SK-N-SH (cell line): ENCODE data around the gene DLG1. TPM values are rescaled to one million over a fixed set of nuclear protein-coding genes. Genes with fewer than 3 reads are reported as not detected.

Source experiments
- CTCF ChIA-PET: fragments of 300-600, 350-600 bp; formaldehyde crosslinking; extraction: SDS; loops from one replicate; lab custom pipeline; 2021; lab: Yijun Ruan, JAX
- POLR2A ChIA-PET: fragments of 350-600 bp; sonication (Branson Sonifier 250); formaldehyde crosslinking; extraction: SDS; loops from one replicate; lab custom pipeline; 2020; ENCODE audit warnings: antibody characterized with exemption, inconsistent platforms; lab: Yijun Ruan, JAX
- DNase-seq: peaks from one replicate; pipeline ENCODE4 v3.0.0; 2012
- H2AFZ ChIP-seq: fragments of 200-600 bp; sonication (generic); 2 replicates; pipeline ENCODE4 v1.8.1; 2016; ENCODE audit warnings: antibody characterized with exemption, mild to moderate bottlenecking, low read depth
- H3F3A ChIP-seq: fragments of 200-600 bp; sonication (generic); replicated peaks from 2 replicates; pipeline ENCODE3; 2016; ENCODE audit warnings: antibody characterized with exemption, mild to moderate bottlenecking; ENCODE audit not compliant: insufficient read depth
- H3K27ac ChIP-seq, 2 experiments: fragments of 200-500 bp in 1 of 2; fragments of 200-600 bp in 1 of 2; sonication (Bioruptor generic) in 1 of 2; sonication (generic), shearing (Covaris generic) in 1 of 2; 2 replicates each; pipeline versions ENCODE4 v1.5.1 to v1.6.1; 2014 to 2016; ENCODE audit warnings: low read depth in 2 of 2, inconsistent platforms in 1 of 2, low read length in 1 of 2, mild to moderate bottlenecking in 1 of 2, mixed read lengths in 1 of 2
- H3K27me3 ChIP-seq: fragments of 200-600 bp; sonication (generic), shearing (Covaris generic); 2 replicates; pipeline ENCODE4 v1.6.1; 2016; ENCODE audit warnings: mixed run types; ENCODE audit not compliant: insufficient read depth
- H3K36me3 ChIP-seq, 2 experiments: fragments of 200-500 bp in 1 of 2; fragments of 200-600 bp in 1 of 2; sonication (Bioruptor generic) in 1 of 2; sonication (generic) in 1 of 2; replicated peaks in 1 of 2; 2 replicates each; pipeline versions ENCODE3 to v1.5.1; 2014 to 2016; ENCODE audit warnings: low read length in 1 of 2, mild to moderate bottlenecking in 1 of 2; ENCODE audit not compliant: insufficient read depth in 2 of 2, control insufficient read depth in 1 of 2
- H3K4me1 ChIP-seq, 2 experiments: fragments of 200-500 bp in 1 of 2; fragments of 200-600 bp in 1 of 2; sonication (Bioruptor generic) in 1 of 2; sonication (generic), shearing (Covaris generic) in 1 of 2; 2 replicates each; pipeline versions ENCODE4 v1.5.1 to v1.6.1; 2014 to 2016; ENCODE audit warnings: low read depth in 1 of 2, low read length in 1 of 2, mixed run types in 1 of 2; ENCODE audit not compliant: insufficient read depth in 2 of 2, control insufficient read depth in 1 of 2
- H3K4me2 ChIP-seq: fragments of 200-600 bp; sonication (generic), shearing (Covaris generic); 2 replicates; pipeline ENCODE4 v1.6.1; 2017; ENCODE audit warnings: mixed run types
- H3K4me3 ChIP-seq, 2 experiments: fragments of 200-500 bp in 1 of 2; fragments of 200-600 bp in 1 of 2; sonication (Bioruptor generic) in 1 of 2; sonication (generic), shearing (Covaris generic) in 1 of 2; 2 replicates each; pipeline versions ENCODE4 v1.5.1 to v1.8.1; 2014 to 2016; ENCODE audit warnings: low read depth in 2 of 2, inconsistent platforms in 1 of 2, low read length in 1 of 2, mild to moderate bottlenecking in 1 of 2, mixed read lengths in 1 of 2, moderate library complexity in 1 of 2
- H3K79me2 ChIP-seq: fragments of 200-600 bp; sonication (generic); 2 replicates; pipeline ENCODE4 v1.8.1; 2017; ENCODE audit warnings: mild to moderate bottlenecking; ENCODE audit not compliant: insufficient read depth
- H3K9ac ChIP-seq: fragments of 200-600 bp; sonication (generic); 2 replicates; pipeline ENCODE4 v1.6.1; 2017; ENCODE audit warnings: mixed run types
- H3K9me2 ChIP-seq: fragments of 200-600 bp; sonication (generic); 2 replicates; pipeline ENCODE4 v1.6.1; 2017; ENCODE audit warnings: mixed run types
- H3K9me3 ChIP-seq: fragments of 200-600 bp; sonication (generic); 2 replicates; pipeline ENCODE4 v1.6.1; 2017; ENCODE audit warnings: mixed run types, mild to moderate bottlenecking, moderate library complexity
- H4K20me1 ChIP-seq: fragments of 200-600 bp; sonication (generic); 2 replicates; pipeline ENCODE4 v1.6.1; 2017; ENCODE audit warnings: mild to moderate bottlenecking, mixed run types; ENCODE audit not compliant: insufficient read depth
- CHD2 ChIP-seq: fragments of 150-350 bp; IDR thresholded peaks from 2 replicates; pipeline ENCODE4 v1.6.1; 2018; ENCODE audit warnings: low read length; ENCODE audit not compliant: partially characterized antibody
- CTCF ChIP-seq: fragments of 200-600 bp; sonication (generic); IDR thresholded peaks from 2 replicates; pipeline ENCODE4 v1.6.1; 2017; ENCODE audit warnings: antibody characterized with exemption, mild to moderate bottlenecking, moderate library complexity
- ELF1 ChIP-seq: IDR thresholded peaks from 2 replicates; pipeline ENCODE4 v1.4.0; 2012
- EP300 ChIP-seq, 2 experiments: IDR thresholded peaks; 2 replicates each; pipeline versions ENCODE4 v1.4.0 to v1.6.1; 2012; ENCODE audit warnings: borderline replicate concordance in 1 of 2, low read depth in 1 of 2, low read length in 1 of 2
- EZH2phosphoT487 ChIP-seq: fragments of 200-600 bp; sonication (generic); IDR thresholded peaks from 2 replicates; pipeline ENCODE4 v1.6.1; 2017; ENCODE audit warnings: low read depth, mixed run types, mild to moderate bottlenecking, antibody characterized with exemption, moderate library complexity, borderline replicate concordance
- FOSL2 ChIP-seq: IDR thresholded peaks from 2 replicates; pipeline ENCODE4 v1.4.0; 2012; ENCODE audit warnings: low read depth, mild to moderate bottlenecking, moderate library complexity, borderline replicate concordance
- GABPA ChIP-seq: IDR thresholded peaks from 2 replicates; pipeline ENCODE4 v1.4.0; 2012; ENCODE audit warnings: low read depth, mild to moderate bottlenecking
- GATA2 ChIP-seq: sonication (generic); formaldehyde crosslinking; IDR thresholded peaks from 2 replicates; pipeline ENCODE4 v1.5.0; 2020; ENCODE audit warnings: mild to moderate bottlenecking, missing genetic modification reagents
- JUND ChIP-seq: IDR thresholded peaks from 2 replicates; pipeline ENCODE4 v1.4.0; 2012
- MEF2A ChIP-seq: IDR thresholded peaks from 2 replicates; pipeline ENCODE4 v1.4.0; 2012; ENCODE audit warnings: low read depth, borderline replicate concordance
- MXI1 ChIP-seq: IDR thresholded peaks from 2 replicates; pipeline ENCODE4 v1.6.1; 2012; ENCODE audit warnings: mild to moderate bottlenecking, low read depth, low read length, improper control_type of control experiment
- NRF1 ChIP-seq: IDR thresholded peaks from 2 replicates; pipeline ENCODE4 v1.6.1; 2012; ENCODE audit warnings: low read depth, mild to moderate bottlenecking, low read length
- POLR2AphosphoS5 ChIP-seq: IDR thresholded peaks from 2 replicates; pipeline ENCODE4 v1.6.1; 2012; ENCODE audit warnings: low read depth, low read length
- RAD21 ChIP-seq: IDR thresholded peaks from 2 replicates; pipeline ENCODE4 v1.6.1; 2012; ENCODE audit warnings: mild to moderate bottlenecking, low read length
- RCOR1 ChIP-seq: fragments of 150-350 bp; IDR thresholded peaks from 2 replicates; pipeline ENCODE4 v1.6.1; 2017; ENCODE audit warnings: antibody characterized with exemption, low read length
- RFX5 ChIP-seq: IDR thresholded peaks from 2 replicates; pipeline ENCODE4 v1.6.1; 2012; ENCODE audit warnings: mild to moderate bottlenecking, improper control_type of control experiment, low read length
- SMC3 ChIP-seq: IDR thresholded peaks from 2 replicates; pipeline ENCODE4 v1.6.1; 2012; ENCODE audit warnings: low read depth, low read length, improper control_type of control experiment
- TAF1 ChIP-seq: IDR thresholded peaks from 2 replicates; pipeline ENCODE4 v1.6.1; 2012; ENCODE audit warnings: low read depth, mild to moderate bottlenecking, low read length, moderate library complexity, borderline replicate concordance
- TEAD4 ChIP-seq: IDR thresholded peaks from 2 replicates; pipeline ENCODE4 v1.4.0; 2012; ENCODE audit warnings: mild to moderate bottlenecking, borderline replicate concordance; ENCODE audit not compliant: insufficient read depth
- YY1 ChIP-seq: IDR thresholded peaks from 2 replicates; pipeline ENCODE4 v1.4.0; 2012; ENCODE audit warnings: low read depth, mild to moderate bottlenecking
- WGBS: methylation state at CpG from one replicate; pipeline ENCODE4 v1.1.6; 2017; ENCODE audit warnings: low lambda C conversion rate; 5-methylcytosine and 5-hydroxymethylcytosine counted together
- polyA plus RNA-seq, 3 experiments: library from polyadenylated mRNA; depleted of rRNA; stranded (reverse); fragments of >200 nt; gene quantifications; 2 replicates each; pipeline ENCODE4 v1.2.3, GENCODE V29; 2012
- TF ChIP-seq, protein P1 (sequence below): IDR thresholded peaks from 2 replicates; pipeline ENCODE4 v1.4.0; 2012; ENCODE audit warnings: low read depth
- TF ChIP-seq, protein P2 (sequence below): IDR thresholded peaks from 2 replicates; pipeline ENCODE4 v1.4.0; 2012; ENCODE audit warnings: low read depth, borderline replicate concordance
- TF ChIP-seq, protein P3 (sequence below): fragments of 150-350 bp; IDR thresholded peaks from 2 replicates; pipeline ENCODE4 v1.6.1; 2016; ENCODE audit warnings: mild to moderate bottlenecking, low read depth, low read length

The DLG1 gene
- polyA plus RNA-seq, 1 of the 3 experiments (the other 2 are of a cell fraction): 16.5 TPM

- Histone ChIP-seq H2AFZ (peak overlapping the region; percentile 66; the same call in 1 of the 2 replicates), H3K27ac (peak overlapping the region in 1 of 2 experiments; percentile 66; a peak in 2 of 4 replicates), H3F3A (no peaks in the 10 kb centered on the region), H3K4me2 (peak overlapping the region; percentile 70; the same call in 1 of the 2 replicates), H3K9ac (peak overlapping the region; percentile 51; the same call in 1 of the 2 replicates), H3K27me3 (no peaks in the 10 kb centered on the region), H3K9me3 (no peaks in the 10 kb centered on the region), H3K9me2 (no peaks in the 10 kb centered on the region), H4K20me1 (no peaks in the 10 kb centered on the region), H3K4me3 (peak overlapping the region in 1 of 2 experiments; percentile 52; a peak in 2 of 4 replicates), H3K4me1 (peaks cover 0 to 9% of the 10 kb centered on the region in 2 experiments; a peak in 1 of 4 replicates), H3K79me2 (no peaks in the 10 kb centered on the region), H3K36me3 (no peaks in the 10 kb centered on the region)
- 2% methylated on average over 11 of the region's 113 CpGs for WGBS
- ChIA-PET CTCF (interaction anchor here (0.5 to 11.7 kb wide), 38 partner anchors 9 to 393 kb away, joined by 3 to 94 read pairs (median 4); partner anchors contain the start of gene MELTF), POLR2A (no interaction called here)
- TF ChIP-seq YY1 (no peak), CHD2 (no peak), MEF2A (no peak), EZH2phosphoT487 (no peak), CTCF (peak; percentile 54), EP300 (IDR thresholded peaks at IDR 0.05; ENCODE audit: borderline replicate concordance in 1 of 2, low read depth in 1 of 2, low read length in 1 of 2) (no peak), FOSL2 (no peak), SMC3 (peak; percentile 69), GATA2 (CRISPR knock-in tag) (no peak), MXI1 (0 out of 2 replicates have a peak, but pooled peaks have one; percentile 33), RAD21 (peak; percentile 59)
- peak; percentile 98 for DNase-seq
Measured at GRCh38 chr3:197002701-197003454, 295.5 kb downstream of the DLG1 start.

GRCh38 chr3:197001972-197002700, 296.3 kb downstream of the DLG1 start:
- CTCF ChIA-PET: interaction anchor here (0.7 to 11.7 kb wide), 18 partner anchors 9 to 224 kb away, joined by 3 to 94 read pairs (median 4); partner anchors contain the start of gene MELTF
- H3K4me2 ChIP-seq: no peak overlapping the region
- TF ChIP-seq GABPA (no peak), ELF1 (no peak), NRF1 (no peak), RFX5 (no peak), GATA2 (CRISPR knock-in tag) (no peak), TAF1 (no peak), RCOR1 (no peak), POLR2AphosphoS5 (no peak), TEAD4 (no peak), FOSL2 (no peak), JUND (no peak)
- TF ChIP-seq, protein P1, sequence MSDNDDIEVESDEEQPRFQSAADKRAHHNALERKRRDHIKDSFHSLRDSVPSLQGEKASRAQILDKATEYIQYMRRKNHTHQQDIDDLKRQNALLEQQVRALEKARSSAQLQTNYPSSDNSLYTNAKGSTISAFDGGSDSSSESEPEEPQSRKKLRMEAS: no peak
- TF ChIP-seq, protein P2, sequence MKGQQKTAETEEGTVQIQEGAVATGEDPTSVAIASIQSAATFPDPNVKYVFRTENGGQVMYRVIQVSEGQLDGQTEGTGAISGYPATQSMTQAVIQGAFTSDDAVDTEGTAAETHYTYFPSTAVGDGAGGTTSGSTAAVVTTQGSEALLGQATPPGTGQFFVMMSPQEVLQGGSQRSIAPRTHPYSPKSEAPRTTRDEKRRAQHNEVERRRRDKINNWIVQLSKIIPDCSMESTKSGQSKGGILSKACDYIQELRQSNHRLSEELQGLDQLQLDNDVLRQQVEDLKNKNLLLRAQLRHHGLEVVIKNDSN: no peak
- TF ChIP-seq, protein P3, sequence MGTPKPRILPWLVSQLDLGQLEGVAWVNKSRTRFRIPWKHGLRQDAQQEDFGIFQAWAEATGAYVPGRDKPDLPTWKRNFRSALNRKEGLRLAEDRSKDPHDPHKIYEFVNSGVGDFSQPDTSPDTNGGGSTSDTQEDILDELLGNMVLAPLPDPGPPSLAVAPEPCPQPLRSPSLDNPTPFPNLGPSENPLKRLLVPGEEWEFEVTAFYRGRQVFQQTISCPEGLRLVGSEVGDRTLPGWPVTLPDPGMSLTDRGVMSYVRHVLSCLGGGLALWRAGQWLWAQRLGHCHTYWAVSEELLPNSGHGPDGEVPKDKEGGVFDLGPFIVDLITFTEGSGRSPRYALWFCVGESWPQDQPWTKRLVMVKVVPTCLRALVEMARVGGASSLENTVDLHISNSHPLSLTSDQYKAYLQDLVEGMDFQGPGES: no peak

More at GRCh38 chr3:197001972-197002700, 296.3 kb downstream of the DLG1 start:
- H3K9ac ChIP-seq: no peak overlapping the region
- 92% methylated on average over 28 of the region's 55 CpGs for WGBS
- peaks cover 0 to 9% of the 10 kb centered on the region in 2 experiments; a peak in 1 of 4 replicates for H3K4me1 ChIP-seq
- POLR2A ChIA-PET: no interaction called here
- no peaks in the 10 kb centered on the region for H3K79me2 ChIP-seq
- DNase-seq: no peak
- H4K20me1 ChIP-seq: no peaks in the 10 kb centered on the region
- H2AFZ ChIP-seq: peak overlapping the region; percentile 41; the same call in 1 of the 2 replicates
- H3K36me3 ChIP-seq: no peaks in the 10 kb centered on the region
- H3K27me3 ChIP-seq: no peaks in the 10 kb centered on the region
- no peaks in the 10 kb centered on the region for H3K9me3 ChIP-seq
- no peaks in the 10 kb centered on the region for H3K9me2 ChIP-seq
- H3F3A ChIP-seq: no peaks in the 10 kb centered on the region
- H3K27ac ChIP-seq: no peak overlapping the region; a peak in 1 of 4 replicates
- H3K4me3 ChIP-seq: peak overlapping the region in 1 of 2 experiments; percentile 52; a peak in 1 of 4 replicates
